Right atrium auricular region (tissue), 2 donors: ENCODE data around the gene DAGLA. TPM values are rescaled to one million over a fixed set of nuclear protein-coding genes. Genes with fewer than 3 reads are reported as not detected.

Experiments used
- DNase-seq: peaks from one replicate; pipeline ENCODE4 v3.0.0-alpha.2; 2019; ENCODE audit warnings: low spot score
- H3K27ac ChIP-seq, 2 donors: fragments of 200-600 bp; sonication (generic); 1 replicate in 1 of 2; 2 replicates in 1 of 2; pipeline ENCODE4 v1.5.1; 2016 to 2019
- H3K27me3 ChIP-seq, 2 donors: fragments of 200-600 bp; sonication (generic); one replicate each; pipeline versions ENCODE4 v1.5.1 to v1.6.0; 2017 to 2019
- H3K36me3 ChIP-seq: fragments of 200-600 bp; sonication (generic); one replicate; pipeline ENCODE4 v1.5.1; 2016
- H3K4me1 ChIP-seq, 2 donors: fragments of 200-600 bp; sonication (generic); one replicate each; pipeline versions ENCODE4 v1.5.1 to v1.6.0; 2017 to 2019
- H3K4me3 ChIP-seq, 2 donors: fragments of 200-600 bp; sonication (generic); 1 replicate in 1 of 2; 2 replicates in 1 of 2; pipeline ENCODE4 v1.5.1; 2017 to 2019; ENCODE audit warnings: mild to moderate bottlenecking in 1 of 2, moderate library complexity in 1 of 2
- H3K9me3 ChIP-seq, 2 donors: fragments of 200-600 bp; sonication (generic); one replicate each; pipeline ENCODE4 v1.5.1; 2019
- CTCF ChIP-seq, 2 donors: fragments of 200-600 bp; sonication (generic); IDR thresholded peaks; one replicate each; pipeline ENCODE4 v1.5.1; 2019; ENCODE audit warnings: antibody characterized with exemption in 2 of 2
- total RNA-seq, 2 donors: library from RNA; depleted of rRNA; stranded (reverse); fragments of >200 nt; gene quantifications; one replicate each; pipeline ENCODE4 v1.1.0, GENCODE V29; 2016

The DAGLA gene
- total RNA-seq, 2 donors from 2014 or later: 3.9 to 5.7 TPM

DNA sequence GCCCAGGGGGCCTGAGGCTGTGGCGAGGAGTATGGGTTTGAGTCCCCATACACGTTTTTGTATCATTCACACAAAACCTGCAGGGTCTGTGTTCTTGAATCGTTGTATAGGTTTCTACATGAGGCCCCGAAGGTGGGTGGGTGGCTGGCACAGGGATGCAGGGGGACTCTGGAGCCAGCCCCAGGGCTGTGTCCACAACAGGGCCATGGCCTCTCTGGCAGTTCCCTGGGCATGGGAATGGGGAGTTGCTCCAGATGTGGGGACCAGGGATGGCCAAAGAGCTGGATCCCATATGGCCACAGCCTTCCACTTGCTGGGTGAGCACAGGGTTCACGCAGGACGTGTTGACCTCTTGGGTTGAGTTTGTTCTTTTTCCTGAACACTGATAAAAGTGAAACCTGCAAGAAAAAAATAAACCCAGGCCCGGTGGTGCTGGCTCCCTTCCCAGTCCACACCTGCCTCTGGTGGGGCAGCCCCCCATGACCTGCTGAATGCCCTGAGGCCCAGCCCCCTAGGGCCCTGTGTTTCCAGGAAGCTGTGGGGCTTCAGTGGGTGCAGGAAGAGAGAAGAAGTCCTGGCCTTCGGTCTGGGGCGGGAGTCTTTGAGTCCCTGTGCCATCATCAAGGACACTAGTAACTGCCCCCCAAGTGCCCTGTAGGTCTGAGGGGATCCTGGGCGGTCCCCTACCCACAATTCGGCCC is 88.3 kb downstream of the DAGLA start:
- Histone ChIP-seq H3K4me1 (no peaks in the 10 kb centered on the region), H3K36me3 (no peaks in the 10 kb centered on the region), H3K9me3 (no peaks in the 10 kb centered on the region), H3K4me3 (no peak overlapping the region), H3K27ac (no peak overlapping the region), H3K27me3 (no peaks in the 10 kb centered on the region)
- no peak for TF ChIP-seq CTCF (IDR thresholded peaks at IDR 0.05)
- no peak for DNase-seq

GRCh38 chr11:61769169-61769920 is 89.2 kb downstream of the DAGLA start:
- H3K9me3 ChIP-seq: no peaks in the 10 kb centered on the region
- H3K27me3 ChIP-seq: no peaks in the 10 kb centered on the region
- TF ChIP-seq CTCF (IDR thresholded peaks at IDR 0.05): no peak
- no peaks in the 10 kb centered on the region for H3K4me1 ChIP-seq
- no peak for DNase-seq
- H3K4me3 ChIP-seq: no peak overlapping the region
- H3K36me3 ChIP-seq: no peaks in the 10 kb centered on the region
- no peak overlapping the region for H3K27ac ChIP-seq

DNA sequence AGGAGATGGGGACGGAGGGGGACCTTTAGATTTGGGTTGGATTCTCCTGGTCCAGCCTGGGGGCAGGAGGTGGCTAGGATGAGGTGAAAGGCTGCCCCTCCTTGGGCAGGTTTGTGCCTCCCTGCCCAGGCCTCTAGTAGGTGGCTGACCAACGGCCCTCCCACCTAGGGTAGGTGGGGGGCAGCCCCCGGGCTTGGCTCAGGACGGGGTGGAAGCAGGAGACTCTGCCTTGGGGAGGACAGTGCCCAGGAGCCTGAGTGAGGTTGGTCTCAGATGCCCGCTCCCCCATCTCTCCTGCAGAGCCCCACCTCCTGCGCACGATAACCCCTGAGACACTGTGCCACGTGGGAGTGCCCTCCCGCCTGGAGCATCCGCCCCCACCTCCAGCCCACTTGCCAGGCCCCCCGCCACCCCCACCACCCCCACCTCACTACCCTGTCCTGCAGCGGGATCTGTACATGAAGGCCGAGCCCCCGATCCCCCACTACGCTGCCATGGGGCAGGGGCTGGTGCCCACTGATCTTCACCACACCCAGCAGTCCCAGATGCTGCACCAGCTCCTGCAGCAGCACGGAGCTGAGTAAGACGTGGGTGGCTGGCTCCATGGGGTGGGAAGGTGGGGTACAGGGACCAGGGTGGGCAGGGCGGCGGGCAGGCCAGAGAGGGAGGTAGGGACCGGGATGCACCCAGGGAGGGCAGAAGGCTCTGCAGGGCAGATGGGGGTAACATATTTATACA is 89.9 kb downstream of the DAGLA start:
- no peaks in the 10 kb centered on the region for H3K9me3 ChIP-seq
- H3K27ac ChIP-seq: no peak overlapping the region
- TF ChIP-seq CTCF (IDR thresholded peaks at IDR 0.05): no peak
- H3K4me1 ChIP-seq: no peaks in the 10 kb centered on the region
- no peaks in the 10 kb centered on the region for H3K27me3 ChIP-seq
- no peak for DNase-seq
- H3K4me3 ChIP-seq: no peak overlapping the region
- no peaks in the 10 kb centered on the region for H3K36me3 ChIP-seq

- DNase-seq: no peak
- no peaks in the 10 kb centered on the region for H3K36me3 ChIP-seq
- no peak for TF ChIP-seq CTCF (IDR thresholded peaks at IDR 0.05)
- no peak overlapping the region for H3K27ac ChIP-seq
- H3K27me3 ChIP-seq: no peaks in the 10 kb centered on the region
- no peaks in the 10 kb centered on the region for H3K9me3 ChIP-seq
- H3K4me3 ChIP-seq: no peak overlapping the region
- H3K4me1 ChIP-seq: no peaks in the 10 kb centered on the region
These were observed 91.2 kb downstream of the DAGLA start for GRCh38 chr11:61771195-61771894.

DNA sequence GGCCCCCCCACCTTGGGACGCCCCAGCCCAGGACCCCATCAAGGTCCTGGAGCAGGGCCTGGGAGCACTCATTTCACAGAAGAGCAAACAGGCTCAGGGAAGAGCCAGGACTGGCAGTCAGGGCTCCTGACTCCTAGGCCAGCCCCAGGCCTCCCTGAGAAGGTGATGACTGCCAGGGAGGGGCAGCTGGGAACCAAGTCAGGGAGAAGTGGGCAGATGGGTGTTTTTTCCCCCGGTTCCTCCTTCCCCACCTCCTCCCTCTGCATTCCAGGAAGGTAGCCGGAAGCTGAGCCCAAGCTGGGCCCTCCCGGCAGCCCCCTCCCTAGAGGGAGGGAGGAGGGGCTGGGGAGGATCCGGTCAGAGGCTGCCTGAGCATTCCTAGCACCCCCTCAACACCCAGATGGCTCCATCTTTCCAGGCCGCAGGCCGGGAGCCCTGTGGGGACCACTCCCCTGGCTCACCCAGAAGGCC is 91.8 kb downstream of the DAGLA start:
- Histone ChIP-seq H3K4me3 (no peak overlapping the region), H3K4me1 (peaks cover 0 to 2% of the 10 kb centered on the region in 2 donors)
- TF ChIP-seq CTCF (IDR thresholded peaks at IDR 0.05): no peak

More for the DNA sequence above, 91.8 kb downstream of the DAGLA start:
- no peaks in the 10 kb centered on the region for H3K27me3 ChIP-seq
- DNase-seq: no peak
- H3K27ac ChIP-seq: no peak overlapping the region
- H3K36me3 ChIP-seq: no peaks in the 10 kb centered on the region
- no peaks in the 10 kb centered on the region for H3K9me3 ChIP-seq
